Tibial nerve (tissue), 4 donors: ENCODE results near the gene RPP25L.

Experiments used
- CTCF ChIP-seq, 5 experiments: fragments of 200-600 bp in 3 of 5; fragments of 450-650 bp in 2 of 5; sonication (generic) in 3 of 5; IDR thresholded peaks; one replicate each; pipeline ENCODE4 v1.5.1; 2016 to 2019; ENCODE audit warnings: antibody characterized with exemption in 5 of 5, mild to moderate bottlenecking in 3 of 5, moderate library complexity in 2 of 5
- EP300 ChIP-seq, 2 donors: sonication (generic); formaldehyde crosslinking; IDR thresholded peaks; one replicate each; pipeline ENCODE4 v1.6.1; 2017; ENCODE audit warnings: antibody characterized with exemption in 2 of 2, mild to moderate bottlenecking in 1 of 2
- POLR2A ChIP-seq, 2 donors: fragments of 450-650 bp; IDR thresholded peaks; one replicate each; pipeline ENCODE4 v1.6.1; 2017; ENCODE audit warnings: antibody characterized with exemption in 2 of 2, mild to moderate bottlenecking in 2 of 2, moderate library complexity in 2 of 2

GRCh38 chr9:34581318-34581717 is 30.6 kb downstream of the RPP25L start:
- TF ChIP-seq CTCF (IDR thresholded peaks at IDR 0.05) (no peak), POLR2A (IDR thresholded peaks at IDR 0.05) (no peak), EP300 (IDR thresholded peaks at IDR 0.05) (no peak)
